ENCODE measurements around the gene KCND3. TPM values are rescaled to one million over a fixed set of nuclear protein-coding genes. Genes with fewer than 3 reads are reported as not detected.

KCND3 gene
- total RNA-seq, 1 donor from 2014 or later: 8.7 TPM

GRCh38 chr1:111848852-111849545 lies 140.5 kb downstream of the KCND3 start:
- DNase-seq (ENCODE audit: low spot score): no peak

- DNase-seq (ENCODE audit: low spot score): no peak
Measured at GRCh38 chr1:111847466-111847865, 142.0 kb downstream of the KCND3 start.

GRCh38 chr1:111846842-111847241 lies 142.6 kb downstream of the KCND3 start:
- no peak for DNase-seq (ENCODE audit: low spot score)

GRCh38 chr1:111843177-111843576 lies 146.3 kb downstream of the KCND3 start:
- DNase-seq (ENCODE audit: low spot score): no peak

- DNase-seq (ENCODE audit: low spot score): no peak
Measured at GRCh38 chr1:111842411-111842810, 147.1 kb downstream of the KCND3 start.

GRCh38 chr1:111841746-111842145 lies 147.7 kb downstream of the KCND3 start:
- DNase-seq (ENCODE audit: low spot score): no peak

- no peak for DNase-seq (ENCODE audit: low spot score)
Measured at GRCh38 chr1:111841189-111841588, 148.3 kb downstream of the KCND3 start.

GRCh38 chr1:111837393-111837792 lies 152.1 kb downstream of the KCND3 start:
- DNase-seq (ENCODE audit: low spot score): no peak

- no peak for DNase-seq (ENCODE audit: low spot score)
Measured at GRCh38 chr1:111836111-111836510, 153.4 kb downstream of the KCND3 start.

GRCh38 chr1:111835514-111835913 lies 154.0 kb downstream of the KCND3 start:
- no peak for DNase-seq (ENCODE audit: low spot score)

GRCh38 chr1:111834956-111835355 lies 154.5 kb downstream of the KCND3 start:
- DNase-seq (ENCODE audit: low spot score): no peak

- no peak for DNase-seq (ENCODE audit: low spot score)
Measured at GRCh38 chr1:111833334-111833733, 156.1 kb downstream of the KCND3 start.

- DNase-seq (ENCODE audit: low spot score): no peak
Measured at GRCh38 chr1:111832521-111833155, 156.8 kb downstream of the KCND3 start.

- DNase-seq (ENCODE audit: low spot score): no peak
Measured at GRCh38 chr1:111831153-111831552, 158.3 kb downstream of the KCND3 start.

- DNase-seq (ENCODE audit: low spot score): no peak
Measured at GRCh38 chr1:111827946-111828345, 161.5 kb downstream of the KCND3 start.

- no peak for DNase-seq (ENCODE audit: low spot score)
Measured at GRCh38 chr1:111826278-111826677, 163.2 kb downstream of the KCND3 start.

- no peak for DNase-seq (ENCODE audit: low spot score)
Measured at GRCh38 chr1:111825217-111825616, 164.3 kb downstream of the KCND3 start.

GRCh38 chr1:111822138-111822537 lies 167.3 kb downstream of the KCND3 start:
- no peak for DNase-seq (ENCODE audit: low spot score)

GRCh38 chr1:111821121-111821745 lies 168.2 kb downstream of the KCND3 start:
- no peak for DNase-seq (ENCODE audit: low spot score)

- DNase-seq (ENCODE audit: low spot score): no peak
Measured at GRCh38 chr1:111819566-111820263, 169.8 kb downstream of the KCND3 start.

- no peak for DNase-seq (ENCODE audit: low spot score)
Measured at GRCh38 chr1:111818546-111818945, 170.9 kb downstream of the KCND3 start.

- DNase-seq (ENCODE audit: low spot score): no peak
Measured at GRCh38 chr1:111818081-111818480, 171.4 kb downstream of the KCND3 start.

GRCh38 chr1:111814642-111815041 lies 174.8 kb downstream of the KCND3 start:
- no peak for DNase-seq (ENCODE audit: low spot score)
